ENCODE data around the gene TMED10.
A peak's percentile ranks its signal among the peaks of the same experiment; 100 is the strongest.

TMED10 gene

DNA sequence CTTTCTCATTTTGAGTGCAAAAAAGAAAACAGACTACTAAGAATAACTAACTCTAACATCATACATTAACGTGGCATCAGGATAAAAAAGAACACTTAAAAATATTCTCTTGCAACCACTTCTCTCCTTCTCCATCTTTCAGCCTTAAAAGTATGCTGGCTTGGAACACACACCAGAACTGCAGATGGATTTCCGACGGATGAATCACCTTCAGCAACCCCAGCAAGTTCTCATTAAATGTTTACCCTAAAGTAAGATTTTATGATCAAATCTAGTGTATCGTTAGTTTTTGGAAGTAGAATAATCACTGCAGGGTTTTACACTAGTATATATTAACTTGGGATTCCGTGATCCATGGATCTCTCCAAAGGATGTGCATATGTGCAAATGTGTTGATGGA is 50.8 kb downstream of the TMED10 start:
- Histone ChIP-seq H3K9me3 (replicated peaks; ENCODE audit: low read length) (no peaks in the 10 kb centered on the region), H3K4me2 (ENCODE audit: low read length) (peak overlapping the region; percentile 99), H3K9ac (ENCODE audit: low read depth, low read length) (peak overlapping the region; percentile 99), H3K4me3 (ENCODE audit: low read length) (peak overlapping the region; percentile 90), H3K4me1 (ENCODE audit: control insufficient read depth, insufficient read depth, low read length) (peaks cover 30% of the 10 kb centered on the region), H3K36me3 (ENCODE audit: insufficient read depth, low read length) (peaks cover 7% of the 10 kb centered on the region), H3K27me3 (ENCODE audit: control insufficient read depth, insufficient read depth, low read length) (no peaks in the 10 kb centered on the region)

DNA sequence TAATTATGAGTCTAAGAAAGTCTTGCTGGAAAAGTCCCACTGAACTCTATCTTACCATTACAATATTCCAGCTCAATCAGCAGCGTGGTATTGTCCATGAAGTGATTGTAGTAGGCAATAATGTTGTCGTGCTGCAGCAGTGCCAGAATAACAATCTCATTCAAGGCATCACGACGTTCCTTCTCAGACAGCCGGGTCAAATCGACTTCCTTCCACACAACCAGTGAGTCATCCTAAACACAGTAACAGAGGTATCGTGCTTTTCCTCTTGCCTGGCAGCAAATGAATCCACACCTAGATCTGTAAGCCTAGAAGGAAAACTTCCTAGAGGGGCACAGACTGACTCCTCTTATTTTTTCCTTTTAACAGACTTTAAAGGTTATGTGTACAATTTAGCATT is 52.4 kb downstream of the TMED10 start:
- Histone ChIP-seq H3K4me3 (ENCODE audit: low read length) (no peak overlapping the region), H3K9ac (ENCODE audit: low read depth, low read length) (no peak overlapping the region), H3K4me1 (ENCODE audit: control insufficient read depth, insufficient read depth, low read length) (peaks cover 37% of the 10 kb centered on the region)

DNA sequence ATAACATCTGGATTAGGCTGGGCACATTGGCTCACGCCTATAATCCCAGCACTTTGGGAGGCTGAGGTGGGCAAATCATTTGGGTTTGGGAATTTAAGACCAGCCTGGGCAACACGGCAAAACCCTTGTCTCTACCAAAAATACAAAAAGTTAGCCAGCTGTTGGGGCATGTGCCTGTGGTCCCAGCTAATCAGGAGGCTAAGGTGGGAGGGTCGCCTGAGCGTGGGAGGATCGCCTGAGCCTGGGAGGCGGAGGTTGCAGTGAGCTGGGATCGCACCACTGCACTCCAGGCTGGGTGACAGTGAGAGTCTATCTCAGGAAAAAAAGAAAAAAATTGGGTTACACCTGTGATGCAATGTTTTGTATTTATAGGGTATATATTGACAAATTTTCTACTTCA is 54.9 kb downstream of the TMED10 start:
- peaks cover 28% of the 10 kb centered on the region for H3K4me1 ChIP-seq (ENCODE audit: control insufficient read depth, insufficient read depth, low read length)
- H3K36me3 ChIP-seq (ENCODE audit: insufficient read depth, low read length): peaks cover 39% of the 10 kb centered on the region
- no peak overlapping the region for H3K4me2 ChIP-seq (ENCODE audit: low read length)
- no peaks in the 10 kb centered on the region for H3K27me3 ChIP-seq (ENCODE audit: control insufficient read depth, insufficient read depth, low read length)
- H3K9me3 ChIP-seq (replicated peaks; ENCODE audit: low read length): no peaks in the 10 kb centered on the region
- H3K9ac ChIP-seq (ENCODE audit: low read depth, low read length): no peak overlapping the region
- H3K4me3 ChIP-seq (ENCODE audit: low read length): no peak overlapping the region

More for the DNA sequence above, 52.4 kb downstream of the TMED10 start:
- Histone ChIP-seq H3K27me3 (ENCODE audit: control insufficient read depth, insufficient read depth, low read length) (no peaks in the 10 kb centered on the region), H3K4me2 (ENCODE audit: low read length) (peak overlapping the region; percentile 6), H3K9me3 (replicated peaks; ENCODE audit: low read length) (no peaks in the 10 kb centered on the region), H3K36me3 (ENCODE audit: insufficient read depth, low read length) (peaks cover 22% of the 10 kb centered on the region)

DNA sequence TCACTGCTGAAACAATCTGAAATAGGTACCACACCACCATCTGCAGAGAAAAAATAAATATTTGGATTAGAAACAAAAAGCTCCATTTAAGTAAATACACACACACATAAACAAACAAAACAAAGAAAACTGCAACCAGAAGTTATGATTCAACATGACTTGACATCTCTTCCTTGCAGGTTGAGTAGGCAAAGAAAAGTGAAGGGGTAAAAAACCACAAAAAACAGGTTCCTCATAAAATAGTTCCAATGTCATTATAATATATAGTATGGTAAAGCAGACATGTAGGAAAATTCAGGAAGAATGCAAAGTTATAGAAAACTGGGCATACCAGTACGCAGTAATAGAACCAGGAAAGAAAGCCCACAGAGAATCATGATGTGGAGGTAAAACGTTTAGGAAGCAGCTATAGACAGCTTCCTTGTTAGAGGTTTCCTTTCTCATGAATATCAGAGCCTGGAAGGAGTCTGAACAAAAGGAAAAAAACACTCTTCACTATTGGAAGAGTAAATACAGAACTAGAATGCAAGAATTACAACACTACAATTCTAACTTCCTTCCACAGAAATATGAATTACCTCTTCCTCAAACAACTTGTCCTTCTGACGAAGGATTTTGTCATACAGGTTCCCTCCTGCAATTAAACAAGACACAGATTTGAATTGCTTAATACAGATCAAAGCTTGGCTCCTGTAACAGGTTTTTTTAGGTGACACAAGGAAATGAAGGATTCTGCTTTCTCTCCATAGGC is 55.7 kb downstream of the TMED10 start:
- Histone ChIP-seq H3K9me3 (replicated peaks; ENCODE audit: low read length) (no peaks in the 10 kb centered on the region), H3K4me2 (ENCODE audit: low read length) (no peak overlapping the region)

DNA sequence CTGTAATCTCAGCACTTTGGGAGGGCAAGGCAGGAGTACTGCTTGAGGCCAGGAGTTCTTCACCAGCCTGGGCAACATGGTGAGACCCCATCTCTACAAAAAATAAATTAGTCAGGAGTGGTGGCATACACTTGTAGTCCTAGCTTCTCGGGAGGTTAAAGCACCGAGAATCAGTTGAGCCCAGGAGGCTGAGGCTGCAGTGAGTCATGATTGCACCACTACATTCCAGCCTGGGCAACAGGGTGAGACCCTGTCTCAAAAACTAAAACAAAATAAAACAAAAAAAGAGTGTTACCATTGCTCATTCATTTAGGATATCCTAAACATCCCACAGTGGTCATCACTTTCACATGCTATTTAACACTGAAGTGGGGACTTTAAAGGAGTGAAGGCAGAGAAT is 57.4 kb downstream of the TMED10 start:
- Histone ChIP-seq H3K4me2 (ENCODE audit: low read length) (no peak overlapping the region), H3K9ac (ENCODE audit: low read depth, low read length) (no peak overlapping the region), H3K27me3 (ENCODE audit: control insufficient read depth, insufficient read depth, low read length) (no peaks in the 10 kb centered on the region), H3K4me1 (ENCODE audit: control insufficient read depth, insufficient read depth, low read length) (peaks cover 14% of the 10 kb centered on the region), H3K4me3 (ENCODE audit: low read length) (no peak overlapping the region), H3K36me3 (ENCODE audit: insufficient read depth, low read length) (peaks cover 58% of the 10 kb centered on the region), H3K9me3 (replicated peaks; ENCODE audit: low read length) (no peaks in the 10 kb centered on the region)

More for the DNA sequence above, 55.7 kb downstream of the TMED10 start:
- H3K4me1 ChIP-seq (ENCODE audit: control insufficient read depth, insufficient read depth, low read length): peaks cover 23% of the 10 kb centered on the region
- H3K27me3 ChIP-seq (ENCODE audit: control insufficient read depth, insufficient read depth, low read length): no peaks in the 10 kb centered on the region
- no peak overlapping the region for H3K4me3 ChIP-seq (ENCODE audit: low read length)
- no peak overlapping the region for H3K9ac ChIP-seq (ENCODE audit: low read depth, low read length)
- H3K36me3 ChIP-seq (ENCODE audit: insufficient read depth, low read length): peaks cover 45% of the 10 kb centered on the region

DNA sequence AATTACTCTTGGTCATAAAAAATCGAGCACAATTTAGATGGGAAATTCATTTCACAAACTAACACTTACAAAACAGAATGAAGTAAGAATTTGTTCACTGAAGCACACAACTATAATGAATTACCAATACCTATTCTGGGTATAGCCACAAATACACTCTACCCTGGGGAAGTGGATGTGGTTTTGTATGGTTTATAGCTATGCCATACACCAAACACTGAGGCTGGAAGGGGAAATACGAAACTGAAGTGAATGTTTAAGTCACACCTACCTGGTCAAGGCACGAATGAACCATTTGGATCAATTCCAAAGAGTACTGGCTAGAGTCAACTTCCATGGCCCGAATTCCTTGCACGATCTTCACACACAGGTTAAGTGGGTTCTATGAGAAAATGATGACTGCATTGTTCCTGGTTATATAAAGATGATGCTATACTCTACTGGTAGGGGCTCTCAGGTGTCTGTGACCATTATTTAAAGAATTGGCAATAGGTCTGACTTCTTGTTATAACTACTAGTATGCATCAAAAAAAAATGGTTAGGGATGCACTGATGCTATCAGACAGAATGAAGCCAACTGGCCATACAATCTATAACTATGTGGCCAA is 62.4 kb downstream of the TMED10 start:
- Histone ChIP-seq H3K9ac (ENCODE audit: low read depth, low read length) (no peak overlapping the region), H3K4me2 (ENCODE audit: low read length) (no peak overlapping the region), H3K4me3 (ENCODE audit: low read length) (no peak overlapping the region), H3K4me1 (ENCODE audit: control insufficient read depth, insufficient read depth, low read length) (peaks cover 2% of the 10 kb centered on the region), H3K27me3 (ENCODE audit: control insufficient read depth, insufficient read depth, low read length) (no peaks in the 10 kb centered on the region), H3K36me3 (ENCODE audit: insufficient read depth, low read length) (peaks cover 88% of the 10 kb centered on the region), H3K9me3 (replicated peaks; ENCODE audit: low read length) (no peaks in the 10 kb centered on the region)

DNA sequence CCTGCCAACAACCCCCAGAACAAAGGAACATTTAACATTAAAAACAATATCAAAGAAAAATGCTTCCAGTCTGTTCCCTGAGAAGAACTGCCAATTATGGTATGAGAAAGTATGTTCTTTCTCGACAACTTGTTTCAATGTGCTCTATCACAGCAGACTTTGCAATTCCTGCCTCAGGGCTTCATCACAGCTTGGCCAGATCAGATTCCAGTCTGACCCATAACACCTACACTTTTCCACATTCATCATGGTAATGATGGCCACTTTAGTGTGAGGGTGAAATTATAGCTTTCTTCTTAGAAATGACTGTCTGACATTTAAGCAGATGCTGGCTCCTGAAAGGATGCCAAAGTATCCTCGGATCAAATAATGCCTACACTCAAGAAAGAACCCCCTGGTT is 66.5 kb downstream of the TMED10 start:
- H3K4me2 ChIP-seq (ENCODE audit: low read length): no peak overlapping the region
- no peaks in the 10 kb centered on the region for H3K9me3 ChIP-seq (replicated peaks; ENCODE audit: low read length)
- no peak overlapping the region for H3K9ac ChIP-seq (ENCODE audit: low read depth, low read length)
- H3K4me3 ChIP-seq (ENCODE audit: low read length): no peak overlapping the region
- H3K4me1 ChIP-seq (ENCODE audit: control insufficient read depth, insufficient read depth, low read length): no peaks in the 10 kb centered on the region
- H3K36me3 ChIP-seq (ENCODE audit: insufficient read depth, low read length): peaks cover 85% of the 10 kb centered on the region
- no peaks in the 10 kb centered on the region for H3K27me3 ChIP-seq (ENCODE audit: control insufficient read depth, insufficient read depth, low read length)

DNA sequence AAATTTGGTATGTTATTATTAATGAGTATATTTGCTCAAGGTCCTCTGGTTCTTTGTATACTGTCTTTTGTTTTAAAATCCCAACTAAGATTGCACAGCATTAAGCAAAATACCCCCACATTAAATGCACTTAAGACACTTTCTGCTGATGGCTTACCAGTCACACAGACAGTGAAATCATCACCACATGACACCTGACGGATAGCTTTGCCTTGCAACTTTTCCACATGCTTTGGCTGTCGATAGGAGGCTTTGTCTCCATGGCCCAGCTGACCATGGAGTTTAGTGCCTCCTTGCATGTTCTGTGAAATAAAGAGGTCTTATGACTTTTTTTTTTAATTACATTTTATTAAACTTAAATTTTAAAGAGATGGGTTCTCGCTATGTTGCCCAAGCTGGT is 69.2 kb downstream of the TMED10 start:
- Histone ChIP-seq H3K36me3 (ENCODE audit: insufficient read depth, low read length) (peaks cover 62% of the 10 kb centered on the region), H3K4me3 (ENCODE audit: low read length) (no peak overlapping the region), H3K4me2 (ENCODE audit: low read length) (no peak overlapping the region), H3K4me1 (ENCODE audit: control insufficient read depth, insufficient read depth, low read length) (no peaks in the 10 kb centered on the region), H3K9me3 (replicated peaks; ENCODE audit: low read length) (no peaks in the 10 kb centered on the region), H3K9ac (ENCODE audit: low read depth, low read length) (no peak overlapping the region), H3K27me3 (ENCODE audit: control insufficient read depth, insufficient read depth, low read length) (no peaks in the 10 kb centered on the region)

DNA sequence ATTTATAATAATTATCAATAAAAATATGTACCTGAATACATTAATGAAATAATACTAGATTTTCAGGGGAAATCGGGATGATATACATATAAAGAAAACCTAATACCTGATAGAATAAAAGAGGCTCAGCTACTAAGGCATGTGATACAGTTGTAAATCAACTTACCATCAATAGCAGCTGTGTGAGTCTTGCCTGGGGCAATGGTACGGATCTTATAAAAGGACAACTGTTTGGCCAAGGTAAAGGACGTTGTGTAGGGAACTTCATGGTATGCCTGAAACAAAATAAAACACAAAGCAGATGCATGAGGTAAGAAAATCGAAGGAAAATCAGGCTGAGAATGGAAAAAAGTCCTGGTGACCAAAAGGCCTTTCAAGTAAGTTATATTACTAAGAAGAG is 74.9 kb downstream of the TMED10 start:
- H3K4me3 ChIP-seq (ENCODE audit: low read length): no peak overlapping the region
- peaks cover 48% of the 10 kb centered on the region for H3K36me3 ChIP-seq (ENCODE audit: insufficient read depth, low read length)
- H3K4me2 ChIP-seq (ENCODE audit: low read length): no peak overlapping the region
- H3K4me1 ChIP-seq (ENCODE audit: control insufficient read depth, insufficient read depth, low read length): no peaks in the 10 kb centered on the region
- no peaks in the 10 kb centered on the region for H3K9me3 ChIP-seq (replicated peaks; ENCODE audit: low read length)
- H3K9ac ChIP-seq (ENCODE audit: low read depth, low read length): no peak overlapping the region
- H3K27me3 ChIP-seq (ENCODE audit: control insufficient read depth, insufficient read depth, low read length): no peaks in the 10 kb centered on the region

DNA sequence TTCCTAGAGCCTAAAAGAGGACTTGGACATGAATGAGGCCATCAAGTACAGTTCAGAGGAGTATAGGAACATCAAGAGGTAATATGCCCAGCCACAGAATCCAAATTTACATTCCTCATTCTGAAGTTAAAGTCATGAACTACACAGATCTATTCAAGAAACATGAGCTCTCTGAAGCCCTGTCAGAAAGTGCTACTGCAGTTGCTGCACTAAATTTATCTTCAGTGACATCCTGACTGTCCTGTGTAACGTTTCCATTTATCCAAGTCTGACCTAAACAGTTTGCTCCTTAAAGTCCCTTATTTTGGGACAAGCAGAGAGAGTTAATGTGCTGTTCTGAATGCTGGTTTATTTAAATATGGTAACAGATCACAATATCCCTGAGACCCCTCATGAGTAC is 77.7 kb downstream of the TMED10 start:
- Histone ChIP-seq H3K9ac (ENCODE audit: low read depth, low read length) (no peak overlapping the region), H3K4me3 (ENCODE audit: low read length) (no peak overlapping the region), H3K4me1 (ENCODE audit: control insufficient read depth, insufficient read depth, low read length) (no peaks in the 10 kb centered on the region), H3K4me2 (ENCODE audit: low read length) (no peak overlapping the region), H3K9me3 (replicated peaks; ENCODE audit: low read length) (no peaks in the 10 kb centered on the region), H3K27me3 (ENCODE audit: control insufficient read depth, insufficient read depth, low read length) (no peaks in the 10 kb centered on the region), H3K36me3 (ENCODE audit: insufficient read depth, low read length) (peaks cover 54% of the 10 kb centered on the region)

DNA sequence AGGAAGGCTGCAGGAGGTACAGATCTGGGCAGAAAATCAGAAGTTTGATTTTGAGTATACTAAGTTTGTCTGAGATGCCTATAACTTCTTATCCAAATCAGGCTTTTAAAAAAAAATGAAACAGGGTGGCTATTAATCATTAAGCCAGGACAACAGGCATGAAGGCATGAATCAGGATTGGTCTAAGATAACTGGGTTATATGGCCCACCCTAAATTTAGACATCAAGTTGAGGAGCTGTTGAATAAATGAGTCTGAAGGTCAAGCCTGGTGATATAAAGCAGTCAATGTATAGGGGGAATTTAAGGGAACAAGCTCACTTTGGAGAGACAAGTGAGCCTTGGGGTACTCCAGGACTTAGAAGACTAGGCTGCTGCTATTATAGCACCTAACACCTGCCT is 78.2 kb downstream of the TMED10 start:
- H3K4me1 ChIP-seq (ENCODE audit: control insufficient read depth, insufficient read depth, low read length): no peaks in the 10 kb centered on the region
- H3K9ac ChIP-seq (ENCODE audit: low read depth, low read length): no peak overlapping the region
- H3K4me2 ChIP-seq (ENCODE audit: low read length): no peak overlapping the region
- no peaks in the 10 kb centered on the region for H3K9me3 ChIP-seq (replicated peaks; ENCODE audit: low read length)
- H3K36me3 ChIP-seq (ENCODE audit: insufficient read depth, low read length): peaks cover 55% of the 10 kb centered on the region
- no peak overlapping the region for H3K4me3 ChIP-seq (ENCODE audit: low read length)
- H3K27me3 ChIP-seq (ENCODE audit: control insufficient read depth, insufficient read depth, low read length): no peaks in the 10 kb centered on the region

DNA sequence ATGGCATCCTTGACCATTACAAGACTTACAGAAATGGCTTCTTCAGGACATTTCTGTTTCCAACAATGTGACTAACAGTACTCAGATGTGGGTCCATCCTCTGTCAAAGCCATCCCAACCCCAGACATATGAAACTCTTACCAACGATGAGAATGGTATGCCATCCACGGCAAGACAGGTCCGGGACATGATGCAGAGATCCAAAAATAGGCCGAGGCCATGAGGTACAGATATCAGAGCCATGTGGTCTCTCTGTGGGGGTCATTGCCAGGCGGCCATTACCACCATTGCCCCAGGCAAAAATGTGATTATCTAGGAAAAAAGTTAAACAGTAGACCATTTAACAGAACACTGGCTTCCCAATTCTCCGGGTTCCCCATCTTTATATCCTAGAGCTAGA is 79.5 kb downstream of the TMED10 start:
- H3K4me2 ChIP-seq (ENCODE audit: low read length): no peak overlapping the region
- no peaks in the 10 kb centered on the region for H3K4me1 ChIP-seq (ENCODE audit: control insufficient read depth, insufficient read depth, low read length)
- peaks cover 55% of the 10 kb centered on the region for H3K36me3 ChIP-seq (ENCODE audit: insufficient read depth, low read length)
- no peak overlapping the region for H3K4me3 ChIP-seq (ENCODE audit: low read length)
- no peak overlapping the region for H3K9ac ChIP-seq (ENCODE audit: low read depth, low read length)
- H3K27me3 ChIP-seq (ENCODE audit: control insufficient read depth, insufficient read depth, low read length): no peaks in the 10 kb centered on the region
- no peaks in the 10 kb centered on the region for H3K9me3 ChIP-seq (replicated peaks; ENCODE audit: low read length)

Data from skeletal muscle satellite cell (primary cell).